DND-41 (cell line): ENCODE data around the gene RGS14.

ENCODE experiments used
- CTCF ChIP-seq: IDR thresholded peaks from 2 replicates; pipeline ENCODE4 v1.5.1; 2012; ENCODE audit warnings: borderline replicate concordance, low read length, moderate library complexity, mild to moderate bottlenecking; ENCODE audit not compliant: poor library complexity, severe bottlenecking; ENCODE audit errors: extremely low read depth
- EZH2 ChIP-seq: IDR thresholded peaks from 3 replicates; pipeline ENCODE4 v1.6.1; 2012; ENCODE audit warnings: borderline replicate concordance, low read depth, mild to moderate bottlenecking, moderate library complexity, low read length, inconsistent platforms; ENCODE audit not compliant: severe bottlenecking

GRCh38 chr5:177316005-177316404, 41.7 kb upstream of the RGS14 start:
- TF ChIP-seq CTCF (no peak), EZH2 (no peak)
